Stimulated activated CD8-positive, alpha-beta memory T cell treated with anti-CD3 and anti-CD28 coated beads, Interleukin-12 subunit alpha, Interleukin-12 subunit beta, amount 100 ng/mL, for 24 hours (primary cell): Measurements from ENCODE around the gene PTRHD1.
"Not testable (repeated sequence)": the region's sequence is repeated elsewhere in the genome, so short reads cannot be mapped to it uniquely, and the experiment has no call there.

Experiments
- DNase-seq: peaks from one replicate; pipeline ENCODE4 v3.0.0-alpha.2; 2020; ENCODE audit errors: extremely low read depth

The PTRHD1 gene

DNA sequence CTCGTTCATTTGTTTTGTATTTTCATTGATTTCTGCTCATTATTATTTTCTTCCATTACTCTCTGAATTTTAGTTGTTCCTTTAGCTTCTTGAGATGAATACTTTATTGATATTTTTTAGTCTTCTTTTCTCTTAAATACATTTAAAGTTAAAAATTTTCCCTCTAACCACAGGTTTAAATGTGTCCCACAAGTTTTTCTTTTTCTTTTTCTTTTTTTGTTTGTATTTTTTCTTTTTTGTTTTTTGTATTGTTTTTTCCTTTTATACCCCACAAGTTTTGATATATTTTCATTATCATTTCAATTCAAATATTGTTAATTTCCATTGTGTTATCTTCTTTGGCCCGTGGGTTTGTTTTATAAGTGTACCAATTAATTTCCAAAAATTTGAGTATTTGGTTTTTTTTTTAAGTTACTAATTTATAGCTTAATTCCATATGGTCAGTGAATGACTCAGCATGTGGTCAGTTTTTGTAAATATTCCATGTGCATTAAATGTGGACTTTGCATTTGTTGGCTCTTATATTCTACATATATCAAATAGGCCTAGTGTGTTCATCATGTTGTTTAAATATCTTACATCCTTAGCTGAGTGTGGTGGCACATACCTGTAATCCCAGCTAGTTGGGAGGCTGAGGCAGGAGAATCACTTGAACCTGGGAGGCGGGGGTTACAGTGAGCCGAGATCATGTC lies 16.3 kb upstream of the PTRHD1 start:
- DNase-seq: no peak

DNA sequence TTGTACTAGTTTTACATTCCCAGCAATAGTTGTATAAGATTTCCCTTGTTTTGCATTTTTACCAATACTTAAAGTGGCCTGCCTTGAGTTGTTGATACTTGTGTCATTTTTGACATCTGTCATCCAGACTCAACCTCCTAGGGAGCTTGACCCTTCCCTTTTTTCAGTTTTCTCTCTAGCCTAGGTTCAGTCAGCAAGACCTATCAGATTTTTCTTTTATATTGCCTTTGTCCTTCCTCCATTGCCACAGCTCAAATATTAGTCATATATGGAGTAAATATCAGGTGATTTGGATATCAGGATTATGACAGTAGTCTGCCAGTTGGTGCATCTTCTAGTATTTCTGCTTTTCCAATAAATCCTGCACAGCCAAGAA lies 13.5 kb upstream of the PTRHD1 start:
- DNase-seq: no peak

DNA sequence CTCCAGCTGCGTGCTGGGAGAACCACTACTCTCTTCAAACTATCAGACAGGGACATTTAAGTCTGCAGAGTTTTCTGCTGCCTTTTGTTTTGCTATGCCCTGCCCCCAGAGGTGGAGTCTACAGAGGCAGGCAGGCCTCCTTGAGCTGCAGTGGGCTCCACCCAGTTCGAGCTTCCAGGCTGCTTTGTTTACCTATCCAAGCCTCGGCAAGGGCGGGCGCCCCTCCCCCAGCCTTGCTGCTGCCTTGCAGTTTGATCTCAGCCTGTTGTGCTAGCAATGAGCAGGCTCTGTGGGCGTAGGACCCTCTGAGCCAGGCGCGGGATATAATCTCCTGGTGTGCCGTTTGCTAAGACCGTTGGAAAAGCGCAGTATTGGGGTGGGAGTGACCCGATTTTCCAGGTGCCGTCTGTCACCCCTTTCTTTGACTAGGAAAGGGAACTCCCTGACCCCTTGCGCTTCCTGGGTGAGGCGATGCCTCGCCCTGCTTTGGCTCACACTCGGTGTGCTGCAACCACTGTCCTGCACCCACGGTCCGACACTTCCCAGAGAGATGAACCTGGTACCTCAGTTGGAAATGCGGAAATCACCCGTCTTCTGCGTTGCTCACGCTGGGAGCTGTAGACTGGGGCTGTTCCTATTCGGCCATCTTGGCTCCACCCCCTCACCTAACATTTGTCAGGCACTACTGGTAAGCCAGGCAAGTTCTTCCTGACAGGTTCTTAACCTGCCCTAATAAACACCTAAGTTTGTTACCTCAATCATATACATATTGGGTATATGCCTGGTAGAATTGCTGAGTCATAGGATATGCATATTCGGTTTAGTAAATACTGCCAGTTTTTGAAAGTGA lies 12.8 kb upstream of the PTRHD1 start:
- DNase-seq: not testable (repeated sequence)

- not testable (repeated sequence) for DNase-seq
These were observed 7.3 kb upstream of the PTRHD1 start for GRCh38 chr2:24800487-24800886.

DNA sequence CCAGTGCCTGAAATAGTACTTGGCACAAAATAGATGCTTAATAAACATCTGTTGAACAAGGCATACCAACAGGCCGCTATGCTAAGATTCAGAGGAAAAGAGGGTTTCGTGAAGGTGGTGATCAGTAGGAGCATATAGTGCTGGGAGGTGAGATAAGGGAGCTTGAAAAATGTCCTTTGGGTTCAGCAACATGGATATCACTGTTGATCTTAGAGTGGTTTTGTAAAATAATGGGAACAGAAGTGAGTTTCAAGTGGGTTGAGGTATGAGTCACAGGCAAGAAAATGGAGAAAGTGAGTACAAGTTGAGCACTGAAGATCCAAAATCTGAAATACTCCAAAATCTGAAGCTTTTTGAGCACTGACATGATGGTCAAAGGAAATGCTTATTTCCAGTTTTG lies 4.5 kb upstream of the PTRHD1 start:
- DNase-seq: no peak

- DNase-seq: no peak
These were observed 707 bp upstream of the PTRHD1 start for GRCh38 chr2:24793761-24794435.

DNA sequence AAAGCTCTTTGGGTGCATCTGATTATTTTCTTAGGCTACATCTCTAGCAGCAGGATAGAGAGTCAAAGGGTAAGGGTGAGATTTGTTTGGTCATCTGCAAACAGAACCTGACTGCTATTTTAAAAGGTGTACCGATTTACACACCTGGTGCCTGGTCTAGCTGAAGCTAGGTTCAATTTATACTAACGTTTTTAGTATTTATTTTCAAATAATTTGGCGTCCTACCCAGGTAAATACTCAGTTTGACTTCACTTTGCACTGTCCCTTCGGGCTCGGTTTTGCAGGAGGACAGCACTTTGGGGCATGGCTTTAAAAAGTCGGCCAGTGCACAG lies 683 bp downstream of the PTRHD1 start:
- DNase-seq: no peak

DNA sequence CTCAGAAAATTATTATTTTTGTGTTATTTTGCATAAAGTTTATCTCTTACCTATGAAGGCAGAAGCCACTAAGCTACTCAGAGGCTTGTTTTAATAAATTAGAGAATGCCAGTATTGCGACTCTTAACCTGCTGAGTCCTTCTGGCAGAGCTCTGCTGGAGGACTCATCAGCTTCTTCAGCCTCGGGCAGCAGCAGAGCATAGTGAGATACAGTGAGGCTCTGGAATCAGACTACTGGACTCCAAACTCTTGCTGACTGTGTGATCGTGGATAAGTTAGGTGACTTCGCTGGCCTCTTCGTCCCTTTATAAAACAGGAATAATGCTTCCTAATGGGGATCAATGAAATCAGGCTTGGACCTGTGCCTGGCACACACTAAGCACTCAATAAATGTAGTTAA lies 1.7 kb downstream of the PTRHD1 start:
- no peak for DNase-seq

DNA sequence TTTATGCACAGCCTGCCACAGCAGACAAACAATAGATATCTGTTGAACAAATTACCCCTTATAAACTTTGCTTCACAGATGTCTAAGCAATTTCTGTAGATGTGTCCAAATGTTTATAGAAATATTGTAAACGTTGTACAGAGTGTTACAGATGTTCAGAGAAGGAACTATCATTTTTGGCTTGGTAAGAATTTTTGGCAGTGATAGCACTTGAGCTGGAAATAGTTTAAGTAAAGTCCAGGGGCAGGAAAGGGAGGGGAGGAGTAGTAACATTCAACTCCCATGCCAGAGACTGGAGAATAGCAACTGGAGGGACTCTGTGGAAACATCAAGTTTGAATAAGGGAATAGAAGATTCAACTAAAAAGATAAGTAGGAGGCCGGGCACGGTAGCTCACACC lies 4.4 kb downstream of the PTRHD1 start:
- no peak for DNase-seq

DNA sequence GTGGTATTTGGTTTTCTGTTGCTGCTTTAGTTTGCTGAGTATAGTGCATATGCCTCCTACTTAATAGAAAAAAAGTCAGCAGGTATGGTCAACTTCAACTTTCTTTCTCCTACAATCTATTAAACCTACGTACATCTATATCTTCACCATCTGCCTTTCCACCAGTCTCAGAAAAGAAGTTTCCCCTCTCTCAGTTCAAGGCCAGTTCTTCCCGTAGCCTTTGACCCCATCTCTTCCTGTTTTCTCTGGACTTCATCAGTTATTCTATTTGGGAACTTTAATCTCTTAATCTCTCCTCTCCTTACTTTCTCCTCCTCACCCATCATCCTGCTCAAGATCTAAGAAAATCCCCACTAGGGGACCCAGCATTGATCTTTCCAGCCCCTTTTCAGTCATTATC lies 5.7 kb downstream of the PTRHD1 start:
- no peak for DNase-seq

- no peak for DNase-seq
These were observed 7.4 kb downstream of the PTRHD1 start for GRCh38 chr2:24785671-24786321.

GRCh38 chr2:24783641-24784040 lies 9.6 kb downstream of the PTRHD1 start:
- no peak for DNase-seq

GRCh38 chr2:24779116-24779515 lies 14.1 kb downstream of the PTRHD1 start:
- DNase-seq: no peak

DNA sequence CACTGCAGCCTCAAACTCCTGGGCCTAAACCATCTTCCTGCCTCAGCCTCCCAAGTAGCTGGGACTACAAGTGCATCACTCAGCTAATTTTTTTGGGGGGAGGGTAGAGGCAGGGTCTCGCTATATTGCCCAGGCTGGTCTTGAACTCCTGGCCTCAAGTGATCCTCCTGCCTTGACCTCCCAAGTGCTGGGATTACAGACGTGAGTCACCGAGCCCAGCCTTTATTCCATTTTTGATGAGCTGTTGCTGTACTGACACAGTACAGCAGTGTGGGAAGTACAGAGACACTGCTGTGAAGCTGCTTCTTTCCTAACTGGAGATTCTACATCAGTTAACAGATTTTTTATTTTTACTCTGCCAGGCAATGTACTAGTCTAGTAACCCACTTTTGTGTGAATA lies 18.8 kb downstream of the PTRHD1 start:
- no peak for DNase-seq

- no peak for DNase-seq
These were observed 21.2 kb downstream of the PTRHD1 start for GRCh38 chr2:24771764-24772586.

DNA sequence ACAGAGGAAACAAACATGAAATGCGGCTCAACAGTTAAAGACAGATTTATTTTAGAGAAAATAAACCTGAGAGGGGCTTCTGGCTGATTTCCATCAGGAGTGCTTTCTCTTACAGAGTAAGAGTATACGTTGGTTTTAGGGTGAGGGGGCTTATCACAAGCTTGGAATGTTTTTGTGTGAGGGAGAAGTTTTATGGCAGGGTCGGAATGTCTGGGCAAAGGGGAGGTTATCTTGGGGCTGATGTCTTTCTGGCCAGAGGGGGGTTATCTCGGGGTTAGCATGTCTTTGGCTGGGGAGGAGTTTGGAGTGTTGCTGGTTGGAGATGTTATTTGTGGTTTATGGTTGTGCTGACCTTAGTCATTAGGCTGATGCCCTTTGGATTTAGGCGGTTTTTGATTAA lies 22.1 kb downstream of the PTRHD1 start:
- DNase-seq: no peak

DNA sequence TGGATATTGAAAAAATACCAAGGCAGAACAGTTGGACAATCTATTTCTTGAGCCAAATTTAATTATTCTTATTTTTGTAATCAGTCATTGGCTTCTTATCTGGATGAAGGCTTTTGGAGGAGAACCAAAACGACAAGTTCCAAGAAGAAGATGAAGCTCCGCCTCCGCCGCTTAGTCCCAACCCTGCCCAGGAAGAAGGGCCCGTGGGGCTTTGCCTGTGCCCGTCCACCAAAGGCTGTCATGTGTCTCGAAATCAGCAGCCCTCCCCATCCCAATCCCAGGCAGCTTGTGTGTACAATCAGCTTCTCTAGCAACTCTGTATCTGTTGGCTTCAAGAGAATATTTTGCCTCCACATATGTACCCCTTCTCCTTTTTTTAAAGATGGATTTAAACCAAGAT lies 24.6 kb downstream of the PTRHD1 start:
- no peak for DNase-seq

DNA sequence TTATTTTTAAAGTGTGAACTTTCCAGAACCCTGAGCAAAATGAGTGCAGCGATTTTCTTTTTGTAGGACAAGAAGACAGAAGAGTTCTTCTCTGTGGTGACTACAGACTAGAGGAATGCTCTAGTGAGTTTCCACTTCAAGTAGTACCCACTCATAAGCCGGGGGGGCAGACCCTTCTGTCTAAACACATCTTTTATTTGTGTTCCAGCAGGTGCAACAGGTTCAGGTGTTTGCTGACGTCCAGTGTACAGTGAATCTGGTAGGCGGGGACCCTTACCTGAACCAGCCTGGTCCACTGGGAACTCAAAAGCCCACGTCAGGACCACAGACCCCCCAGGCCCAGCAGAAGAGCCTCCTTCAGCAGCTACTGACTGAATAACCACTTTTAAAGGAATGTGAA lies 25.2 kb downstream of the PTRHD1 start:
- DNase-seq: no peak

DNA sequence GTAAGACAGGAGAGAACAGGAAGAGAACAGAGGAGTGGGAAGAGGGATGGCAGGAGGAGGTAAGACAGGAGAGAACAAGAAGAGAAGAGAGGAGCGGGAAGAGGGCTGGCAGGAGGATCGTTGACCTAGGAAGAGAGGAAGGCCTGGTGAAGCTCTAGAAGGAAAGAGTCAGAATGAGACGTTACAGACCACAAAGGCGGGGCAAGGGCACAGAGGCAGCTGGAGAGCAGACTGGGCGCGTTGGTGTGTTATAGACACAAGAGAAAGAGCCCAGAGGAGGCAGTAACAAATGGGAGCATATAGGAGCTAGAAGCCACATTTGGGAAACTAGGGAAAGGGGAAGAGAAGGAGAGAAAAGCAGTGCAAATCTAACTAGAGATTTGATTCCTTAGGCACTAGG lies 26.6 kb downstream of the PTRHD1 start:
- no peak for DNase-seq

GRCh38 chr2:24763843-24764242 lies 29.3 kb downstream of the PTRHD1 start:
- DNase-seq: no peak

GRCh38 chr2:24762518-24762917 lies 30.7 kb downstream of the PTRHD1 start:
- no peak for DNase-seq

DNA sequence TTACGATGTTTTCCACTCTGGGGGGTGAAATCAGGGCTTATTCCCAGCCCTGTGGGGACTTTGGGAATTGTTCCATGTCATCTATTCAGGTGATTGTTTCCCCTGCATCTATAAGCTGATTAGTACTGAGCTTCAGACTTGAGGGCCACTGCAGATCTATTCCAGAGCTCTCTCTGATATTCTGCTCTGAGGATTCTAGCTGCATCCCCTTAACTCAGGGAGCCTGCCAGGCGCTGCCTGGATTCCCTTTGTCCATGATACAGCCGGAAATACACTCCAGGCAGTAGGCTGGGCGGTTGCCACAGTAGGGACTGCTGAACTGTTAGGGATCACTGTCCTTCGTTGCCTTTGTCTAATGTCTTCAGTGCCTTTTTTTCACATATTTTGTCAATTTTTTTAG lies 31.3 kb downstream of the PTRHD1 start:
- DNase-seq: no peak
